ENCODE measurements around the gene PTBP1.

DNA sequence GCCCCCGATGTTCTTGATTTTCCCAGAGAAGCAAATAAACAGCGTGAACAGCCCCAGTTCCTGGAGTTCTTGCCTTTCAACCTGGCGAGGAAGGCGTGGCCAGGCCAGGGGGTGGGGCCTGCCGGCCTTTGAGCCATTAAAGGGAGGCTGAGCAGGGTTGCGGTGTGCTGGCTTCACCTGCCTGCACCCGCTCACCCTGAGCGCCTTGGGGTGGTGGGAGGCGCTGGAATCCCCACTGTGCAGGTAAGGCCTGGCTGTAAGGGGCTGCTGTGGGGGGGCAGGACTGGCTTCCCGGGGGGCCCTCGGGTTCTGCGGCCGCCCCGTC lies 49.0 kb upstream of the PTBP1 start:
- TF ChIP-seq, protein P1, sequence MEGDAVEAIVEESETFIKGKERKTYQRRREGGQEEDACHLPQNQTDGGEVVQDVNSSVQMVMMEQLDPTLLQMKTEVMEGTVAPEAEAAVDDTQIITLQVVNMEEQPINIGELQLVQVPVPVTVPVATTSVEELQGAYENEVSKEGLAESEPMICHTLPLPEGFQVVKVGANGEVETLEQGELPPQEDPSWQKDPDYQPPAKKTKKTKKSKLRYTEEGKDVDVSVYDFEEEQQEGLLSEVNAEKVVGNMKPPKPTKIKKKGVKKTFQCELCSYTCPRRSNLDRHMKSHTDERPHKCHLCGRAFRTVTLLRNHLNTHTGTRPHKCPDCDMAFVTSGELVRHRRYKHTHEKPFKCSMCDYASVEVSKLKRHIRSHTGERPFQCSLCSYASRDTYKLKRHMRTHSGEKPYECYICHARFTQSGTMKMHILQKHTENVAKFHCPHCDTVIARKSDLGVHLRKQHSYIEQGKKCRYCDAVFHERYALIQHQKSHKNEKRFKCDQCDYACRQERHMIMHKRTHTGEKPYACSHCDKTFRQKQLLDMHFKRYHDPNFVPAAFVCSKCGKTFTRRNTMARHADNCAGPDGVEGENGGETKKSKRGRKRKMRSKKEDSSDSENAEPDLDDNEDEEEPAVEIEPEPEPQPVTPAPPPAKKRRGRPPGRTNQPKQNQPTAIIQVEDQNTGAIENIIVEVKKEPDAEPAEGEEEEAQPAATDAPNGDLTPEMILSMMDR (IDR thresholded peaks at IDR 0.05; ENCODE audit: low read depth, low read length) = no peak
- TF ChIP-seq POLR2A (IDR thresholded peaks at IDR 0.05; ENCODE audit: extremely low read depth, insufficient read length) (no peak), MYC (IDR thresholded peaks at IDR 0.05; ENCODE audit: low read depth, low read length) (no peak)
- TF ChIP-seq, protein P2, sequence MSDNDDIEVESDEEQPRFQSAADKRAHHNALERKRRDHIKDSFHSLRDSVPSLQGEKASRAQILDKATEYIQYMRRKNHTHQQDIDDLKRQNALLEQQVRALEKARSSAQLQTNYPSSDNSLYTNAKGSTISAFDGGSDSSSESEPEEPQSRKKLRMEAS (IDR thresholded peaks at IDR 0.05; ENCODE audit: low read depth, low read length) = no peak
